HG03103 (cell line): Measurements from ENCODE around the gene PSAPL1.
"Not testable (repeated sequence)": the region's sequence is repeated elsewhere in the genome, so short reads cannot be mapped to it uniquely, and the experiment has no call there.

Source experiments
- ATAC-seq: cut with Tn5 transposase; IDR thresholded peaks from one replicate; pipeline ENCODE4 v1.9.1; 2021; ENCODE audit warnings: low read depth; ENCODE audit not compliant: unreplicated experiment

The PSAPL1 gene

GRCh38 chr4:7460566-7460965, 25.8 kb upstream of the PSAPL1 start:
- no peak for ATAC-seq

- ATAC-seq = no peak
Measured at GRCh38 chr4:7459471-7459870, 24.7 kb upstream of the PSAPL1 start.

- no peak for ATAC-seq
Measured at GRCh38 chr4:7458477-7458876, 23.7 kb upstream of the PSAPL1 start.

GRCh38 chr4:7458066-7458425, 23.3 kb upstream of the PSAPL1 start:
- ATAC-seq = no peak

GRCh38 chr4:7457201-7458065, 22.7 kb upstream of the PSAPL1 start:
- ATAC-seq = no peak

- not testable (repeated sequence) for ATAC-seq
Measured at GRCh38 chr4:7452802-7453201, 18.1 kb upstream of the PSAPL1 start.

GRCh38 chr4:7451800-7452199, 17.1 kb upstream of the PSAPL1 start:
- no peak for ATAC-seq

- no peak for ATAC-seq
Measured at GRCh38 chr4:7451434-7451789, 16.7 kb upstream of the PSAPL1 start.

GRCh38 chr4:7450775-7451433, 16.2 kb upstream of the PSAPL1 start:
- ATAC-seq = no peak

- ATAC-seq = no peak
Measured at GRCh38 chr4:7448036-7448435, 13.3 kb upstream of the PSAPL1 start.

GRCh38 chr4:7447236-7447635, 12.5 kb upstream of the PSAPL1 start:
- ATAC-seq = no peak

GRCh38 chr4:7444731-7445130, 10.0 kb upstream of the PSAPL1 start:
- no peak for ATAC-seq

GRCh38 chr4:7444314-7444713, 9.6 kb upstream of the PSAPL1 start:
- no peak for ATAC-seq

GRCh38 chr4:7442574-7443162, 7.9 kb upstream of the PSAPL1 start:
- ATAC-seq = no peak

GRCh38 chr4:7441201-7441600, 6.5 kb upstream of the PSAPL1 start:
- no peak for ATAC-seq

- no peak for ATAC-seq
Measured at GRCh38 chr4:7439699-7440098, 5.0 kb upstream of the PSAPL1 start.

GRCh38 chr4:7436256-7436655, 1.5 kb upstream of the PSAPL1 start:
- no peak for ATAC-seq

- ATAC-seq = no peak
Measured at GRCh38 chr4:7435471-7436061, 836 bp upstream of the PSAPL1 start.

GRCh38 chr4:7434141-7434765, 477 bp downstream of the PSAPL1 start:
- no peak for ATAC-seq

GRCh38 chr4:7433376-7434140, 1.2 kb downstream of the PSAPL1 start:
- ATAC-seq = no peak
